Bronchial epithelial cell (primary cell): ENCODE results near the gene LMLN. TPM values are rescaled to one million over a fixed set of nuclear protein-coding genes. Genes with fewer than 3 reads are reported as not detected.
A peak's percentile ranks its signal among the peaks of the same experiment; 100 is the strongest.

ENCODE experiments used
- DNase-seq: peaks from one replicate; pipeline ENCODE4 v3.0.0-alpha.2; 2010; ENCODE audit warnings: low read depth
- FAIRE-seq: peaks from 2 replicates; lab custom pipeline; 2011; peaks lifted over from hg19 to GRCh38; lab: Jason Lieb, UNC
- H3K27me3 ChIP-seq: 2 replicates; pipeline ENCODE4 v1.5.1; 2011; ENCODE audit warnings: low read length; ENCODE audit not compliant: control insufficient read depth, insufficient read depth
- H3K36me3 ChIP-seq: 2 replicates; pipeline ENCODE4 v1.5.1; 2011; ENCODE audit warnings: low read length; ENCODE audit not compliant: control insufficient read depth, insufficient read depth
- H3K4me3 ChIP-seq: 2 replicates; pipeline ENCODE4 v1.5.1; 2011; ENCODE audit warnings: mild to moderate bottlenecking, low read depth, low read length, control low read depth
- CTCF ChIP-seq: IDR thresholded peaks from 2 replicates; pipeline ENCODE4 v1.5.1; 2011; ENCODE audit warnings: mild to moderate bottlenecking, moderate library complexity, low read length, control low read depth, inconsistent platforms; ENCODE audit not compliant: insufficient read depth, severe bottlenecking
- total RNA-seq: library from RNA; depleted of rRNA; stranded (reverse); fragments of >200 nt; gene quantifications from 2 replicates; pipeline ENCODE4 v1.2.1, GENCODE V29; 2014

Gene LMLN
- total RNA-seq, 1 donor from 2014 or later = 3.9 TPM

GRCh38 chr3:198061119-198062067, 101.4 kb downstream of the LMLN start:
- DNase-seq = no peak
- Histone ChIP-seq H3K36me3 (no peaks in the 10 kb centered on the region), H3K4me3 (no peak overlapping the region), H3K27me3 (peaks cover 2% of the 10 kb centered on the region)
- FAIRE-seq = no peak
- no peak for TF ChIP-seq CTCF

DNA sequence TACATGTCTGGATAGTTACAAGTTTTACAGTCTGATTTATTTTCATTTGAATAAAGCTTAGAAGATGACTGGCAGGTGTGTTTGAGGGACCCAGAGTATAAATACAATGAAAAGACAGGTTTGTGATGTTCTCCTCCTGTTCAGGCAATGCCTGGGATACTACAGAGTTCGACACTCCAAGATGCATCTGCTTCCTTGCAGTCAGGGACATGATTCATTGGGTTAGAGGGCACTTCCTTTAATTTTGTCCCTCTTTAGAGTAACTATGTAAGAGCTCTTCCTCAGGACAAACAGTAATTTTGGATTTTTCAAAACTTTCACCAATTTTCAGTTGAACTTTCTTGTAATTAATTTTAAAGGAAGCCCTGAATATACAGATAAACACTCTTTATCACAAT, 102.0 kb downstream of the LMLN start:
- DNase-seq = no peak
- no peak for TF ChIP-seq CTCF
- no peak for FAIRE-seq
- no peak overlapping the region for H3K4me3 ChIP-seq
- H3K27me3 ChIP-seq = peaks cover 2% of the 10 kb centered on the region
- H3K36me3 ChIP-seq = no peaks in the 10 kb centered on the region

DNA sequence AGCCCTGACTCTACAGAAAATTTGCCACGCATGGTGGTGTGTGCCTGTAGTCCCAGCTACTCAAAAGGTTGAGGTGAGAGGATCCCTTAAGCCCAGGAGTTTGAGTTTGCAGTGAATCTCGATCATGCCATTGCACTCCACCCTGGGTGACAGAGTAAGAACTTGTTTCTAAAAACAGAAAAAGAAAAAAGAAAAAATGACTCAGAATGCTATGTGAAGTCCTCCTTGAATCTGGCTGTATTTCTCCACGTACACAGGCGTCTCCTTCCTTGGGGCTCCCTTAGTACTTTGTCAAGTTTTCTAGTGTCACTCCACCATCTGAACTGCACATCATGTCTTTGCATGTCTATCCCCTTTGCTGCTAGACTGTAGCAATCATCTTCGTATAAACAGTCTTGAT, 104.4 kb downstream of the LMLN start:
- Histone ChIP-seq H3K27me3 (no peaks in the 10 kb centered on the region), H3K36me3 (no peaks in the 10 kb centered on the region), H3K4me3 (no peak overlapping the region)
- DNase-seq = no peak
- FAIRE-seq = no peak
- no peak for TF ChIP-seq CTCF

DNA sequence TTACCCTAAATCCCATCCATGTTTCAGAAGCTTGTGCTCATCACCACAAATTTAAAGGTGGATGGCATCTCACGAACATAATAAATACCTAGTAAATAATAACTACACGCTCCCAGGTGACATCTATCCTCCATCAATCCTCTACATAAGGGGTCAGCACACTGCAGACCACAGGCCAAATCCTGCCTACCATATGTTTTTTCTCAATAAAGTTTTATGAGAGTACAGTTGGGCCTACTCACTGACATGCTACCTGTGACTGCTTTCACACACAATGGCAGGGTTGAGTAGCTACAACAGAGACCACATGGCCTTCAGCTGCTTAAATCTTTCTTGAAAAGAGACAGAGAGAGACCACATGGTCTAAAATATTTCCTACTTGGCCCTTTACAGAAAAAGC, 105.9 kb downstream of the LMLN start:
- TF ChIP-seq CTCF = no peak
- no peaks in the 10 kb centered on the region for H3K27me3 ChIP-seq
- DNase-seq = no peak
- no peak for FAIRE-seq
- no peak overlapping the region for H3K4me3 ChIP-seq
- H3K36me3 ChIP-seq = no peaks in the 10 kb centered on the region

- TF ChIP-seq CTCF = no peak
- no peak for DNase-seq
- FAIRE-seq = no peak
Measured at GRCh38 chr3:198067416-198067815, 107.4 kb downstream of the LMLN start.

GRCh38 chr3:198070871-198071270, 110.9 kb downstream of the LMLN start:
- H3K4me3 ChIP-seq = no peak overlapping the region
- H3K36me3 ChIP-seq = no peaks in the 10 kb centered on the region
- no peak for TF ChIP-seq CTCF
- FAIRE-seq (peak; percentile 80), DNase-seq (peak; percentile 74)
- H3K27me3 ChIP-seq = peaks cover 6% of the 10 kb centered on the region

More at GRCh38 chr3:198067416-198067815, 107.4 kb downstream of the LMLN start:
- no peaks in the 10 kb centered on the region for H3K27me3 ChIP-seq
- no peak overlapping the region for H3K4me3 ChIP-seq
- H3K36me3 ChIP-seq = no peaks in the 10 kb centered on the region
